MM.1S (cell line): Measurements from ENCODE around the gene RNASE8.
"Not testable (repeated sequence)": the region's sequence is repeated elsewhere in the genome, so short reads cannot be mapped to it uniquely, and the experiment has no call there.

Experiments used
- DNase-seq: peaks from one replicate; pipeline ENCODE4 v3.0.0-alpha.2; 2015
- H2AFZ ChIP-seq: fragments of 300-600 bp; sonication (generic); 2 replicates; pipeline ENCODE4 v1.6.0; 2016; ENCODE audit warnings: antibody characterized with exemption, low read length
- H3F3A ChIP-seq: fragments of 300-600 bp; sonication (generic); 2 replicates; pipeline ENCODE4 v1.6.1; 2016; ENCODE audit warnings: mild to moderate bottlenecking, antibody characterized with exemption, low read length, moderate library complexity, mixed read lengths; ENCODE audit not compliant: insufficient read depth
- H3K27ac ChIP-seq: fragments of 300-600 bp; sonication (generic); 2 replicates; pipeline ENCODE4 v1.5.1; 2016; ENCODE audit warnings: mild to moderate bottlenecking, low read length
- H3K27me3 ChIP-seq: fragments of 300-600 bp; sonication (generic); replicated peaks from 2 replicates; pipeline ENCODE4 v1.6.0; 2016; ENCODE audit warnings: low read length; ENCODE audit not compliant: insufficient read depth
- H3K36me3 ChIP-seq: fragments of 300-600 bp; sonication (generic); replicated peaks from 2 replicates; pipeline ENCODE4 v1.6.1; 2016; ENCODE audit warnings: mild to moderate bottlenecking, low read length, mixed read lengths; ENCODE audit not compliant: insufficient read depth
- H3K4me1 ChIP-seq: fragments of 300-600 bp; sonication (generic); 2 replicates; pipeline ENCODE4 v1.6.1; 2016; ENCODE audit warnings: low read length, mixed read lengths
- H3K4me2 ChIP-seq: fragments of 300-600 bp; sonication (generic); 2 replicates; pipeline ENCODE4 v1.6.0; 2016; ENCODE audit warnings: low read depth, low read length
- H3K4me3 ChIP-seq: fragments of 300-600 bp; sonication (generic); 2 replicates; pipeline ENCODE4 v1.5.1; 2016; ENCODE audit warnings: low read length, mixed read lengths
- H3K79me2 ChIP-seq: fragments of 300-600 bp; sonication (generic); 2 replicates; pipeline ENCODE4 v1.6.1; 2016; ENCODE audit warnings: mixed run types, low read length, mixed read lengths
- H3K9ac ChIP-seq: fragments of 300-600 bp; sonication (generic); 2 replicates; pipeline ENCODE4 v1.6.1; 2016; ENCODE audit warnings: low read length, mixed read lengths
- H3K9me2 ChIP-seq: fragments of 300-600 bp; sonication (generic); replicated peaks from 2 replicates; pipeline ENCODE4 v1.6.1; 2016; ENCODE audit warnings: mild to moderate bottlenecking, low read length, mixed read lengths; ENCODE audit not compliant: insufficient read depth
- H3K9me3 ChIP-seq: fragments of 300-600 bp; sonication (generic); replicated peaks from 2 replicates; pipeline ENCODE4 v1.6.1; 2016; ENCODE audit warnings: mild to moderate bottlenecking, low read length, mixed read lengths; ENCODE audit not compliant: insufficient read depth
- H4K20me1 ChIP-seq: fragments of 300-600 bp; sonication (generic); 2 replicates; pipeline ENCODE4 v1.6.1; 2016; ENCODE audit warnings: mild to moderate bottlenecking, low read length, moderate library complexity, mixed read lengths; ENCODE audit not compliant: insufficient read depth
- CTCF ChIP-seq: fragments of 300-600 bp; sonication (generic); IDR thresholded peaks from 2 replicates; pipeline ENCODE4 v1.5.1; 2016; ENCODE audit warnings: antibody characterized with exemption, low read length, mixed read lengths
- EZH2 ChIP-seq: fragments of 300-600 bp; sonication (generic); optimal IDR thresholded peaks from 2 replicates; pipeline ENCODE3; 2017; ENCODE audit warnings: low read depth, mild to moderate bottlenecking, antibody characterized with exemption, low read length, mixed read lengths
- EZH2phosphoT487 ChIP-seq: fragments of 300-600 bp; sonication (generic); IDR thresholded peaks from 2 replicates; pipeline ENCODE4 v1.6.1; 2018; ENCODE audit warnings: antibody characterized with exemption, low read length

The RNASE8 gene

GRCh38 chr14:21057803-21058675 lies at the start of gene RNASE8:
Gene RNASE8 (plus strand): TSS chr14:21057822. CDS start chr14:21057893, 71 bp downstream.
- DNase-seq = no peak
- H3K27me3 ChIP-seq = no peaks in the 10 kb centered on the region
- H3K4me2 ChIP-seq = no peak within 1 kb of the TSS
- no peak within 1 kb of the TSS for H3K9ac ChIP-seq
- no peaks in the 10 kb centered on the region for H4K20me1 ChIP-seq
- no peak within 1 kb of the TSS for H3K27ac ChIP-seq
- no peak within 1 kb of the TSS for H3K4me3 ChIP-seq
- no peaks in the 10 kb centered on the region for H3K4me1 ChIP-seq
- H3K79me2 ChIP-seq = no peaks in the 10 kb centered on the region
- no peaks in the 10 kb centered on the region for H3K36me3 ChIP-seq
- H3F3A ChIP-seq = no peaks in the 10 kb centered on the region
- no peak within 1 kb of the TSS for H2AFZ ChIP-seq
- H3K9me2 ChIP-seq = no peaks in the 10 kb centered on the region
- no peaks in the 10 kb centered on the region for H3K9me3 ChIP-seq
- no peak for TF ChIP-seq EZH2phosphoT487
- TF ChIP-seq CTCF = no peak
- no peak for TF ChIP-seq EZH2

GRCh38 chr14:21009721-21010120 lies 47.9 kb upstream of the RNASE8 start:
- not testable (repeated sequence) for H3K27me3 ChIP-seq, H4K20me1 ChIP-seq, H3K9ac ChIP-seq, H3K4me3 ChIP-seq, H3K36me3 ChIP-seq, H2AFZ ChIP-seq, H3K27ac ChIP-seq, H3K4me1 ChIP-seq, DNase-seq, H3K79me2 ChIP-seq, H3K9me2 ChIP-seq, H3K4me2 ChIP-seq, H3K9me3 ChIP-seq, H3F3A ChIP-seq

GRCh38 chr14:21011136-21011535 lies 46.5 kb upstream of the RNASE8 start:
- Histone ChIP-seq H3K9ac (no peak overlapping the region), H3K36me3 (no peaks in the 10 kb centered on the region)

More at GRCh38 chr14:21011136-21011535, 46.5 kb upstream of the RNASE8 start:
- no peak overlapping the region for H2AFZ ChIP-seq
- no peaks in the 10 kb centered on the region for H3K27me3 ChIP-seq
- H3K4me1 ChIP-seq = no peaks in the 10 kb centered on the region
- no peaks in the 10 kb centered on the region for H3F3A ChIP-seq
- TF ChIP-seq CTCF (no peak), EZH2 (no peak), EZH2phosphoT487 (no peak)
- no peak overlapping the region for H3K27ac ChIP-seq
- H3K79me2 ChIP-seq = no peaks in the 10 kb centered on the region
- no peak overlapping the region for H3K4me3 ChIP-seq
- no peak overlapping the region for H3K4me2 ChIP-seq
- H3K9me2 ChIP-seq = no peaks in the 10 kb centered on the region
- no peak for DNase-seq
- H3K9me3 ChIP-seq = no peaks in the 10 kb centered on the region
- no peaks in the 10 kb centered on the region for H4K20me1 ChIP-seq
